ENCODE measurements around the gene DNAJC6.

- TF ChIP-seq POLR2A (IDR thresholded peaks at IDR 0.05; ENCODE audit: low read depth, low read length) (no peak), POLR2AphosphoS5 (IDR thresholded peaks at IDR 0.05; ENCODE audit: low read depth, low read length) (no peak)
Observed at GRCh38 chr1:65260851-65261473, 48.4 kb upstream of the DNAJC6 start.
